ENCODE measurements around the gene FAM83F.

Gene FAM83F

GRCh38 chr22:40028098-40028425 is 33.3 kb downstream of the FAM83F start:
- no peaks in the 10 kb centered on the region; a peak in 1 of 22 replicates for H3K27me3 ChIP-seq
- H3K9ac ChIP-seq: peak overlapping the region in 4 of 11 experiments; percentile 15 to 37 (median 30); a peak in 6 of 22 replicates
- H3K36me3 ChIP-seq: no peaks in the 10 kb centered on the region
- H4K20me1 ChIP-seq: peaks cover 0 to 4% (median 0%) of the 10 kb centered on the region in 11 experiments; a peak in 1 of 22 replicates
- TF ChIP-seq Cebpa-rat (IDR thresholded peaks at IDR 0.05): no peak
- H3K4me3 ChIP-seq: no peak overlapping the region
- peak overlapping the region in 2 of 11 experiments; percentile 11 to 18; a peak in 2 of 22 replicates for H3K27ac ChIP-seq
- peak overlapping the region in 9 of 11 experiments; percentile 47 to 89 (median 81); a peak in 16 of 22 replicates for H3K4me2 ChIP-seq
- no peaks in the 10 kb centered on the region for H3K9me3 ChIP-seq (replicated peaks in 1 of 11)
- peaks cover 0 to 100% (median 93%) of the 10 kb centered on the region in 10 experiments; a peak in 17 of 20 replicates for H3K4me1 ChIP-seq

- Histone ChIP-seq H3K27ac (no peak overlapping the region), H3K9ac (no peak overlapping the region), H3K9me3 (replicated peaks in 1 of 11) (no peaks in the 10 kb centered on the region), H3K4me1 (peaks cover 0 to 97% (median 89%) of the 10 kb centered on the region in 10 experiments; a peak in 17 of 20 replicates), H3K27me3 (no peaks in the 10 kb centered on the region; a peak in 1 of 22 replicates), H4K20me1 (peaks cover 0 to 2% (median 0%) of the 10 kb centered on the region in 11 experiments; a peak in 1 of 22 replicates), H3K4me2 (peak overlapping the region in 8 of 11 experiments; percentile 4 to 89 (median 81); a peak in 9 of 22 replicates), H3K4me3 (no peak overlapping the region), H3K36me3 (no peaks in the 10 kb centered on the region)
- TF ChIP-seq Cebpa-rat (IDR thresholded peaks at IDR 0.05): no peak
Observed at GRCh38 chr22:40029189-40029890, 34.6 kb downstream of the FAM83F start.

- Histone ChIP-seq H3K27me3 (no peaks in the 10 kb centered on the region; a peak in 1 of 22 replicates), H3K27ac (peak overlapping the region in 8 of 11 experiments; percentile 35 to 75 (median 65); a peak in 15 of 22 replicates), H4K20me1 (no peaks in the 10 kb centered on the region), H3K4me3 (no peak overlapping the region), H3K36me3 (no peaks in the 10 kb centered on the region), H3K4me1 (peaks cover 0 to 88% (median 81%) of the 10 kb centered on the region in 10 experiments; a peak in 17 of 20 replicates), H3K4me2 (peak overlapping the region in 9 of 11 experiments; percentile 13 to 81 (median 72); a peak in 16 of 22 replicates), H3K9me3 (replicated peaks in 1 of 11) (no peaks in the 10 kb centered on the region), H3K9ac (peak overlapping the region in 4 of 11 experiments; percentile 27 to 54 (median 42); a peak in 4 of 22 replicates)
- TF ChIP-seq Cebpa-rat (IDR thresholded peaks at IDR 0.05): no peak
Observed at GRCh38 chr22:40030026-40030757, 35.4 kb downstream of the FAM83F start.

- H3K9ac ChIP-seq: peak overlapping the region in 4 of 11 experiments; percentile 27 to 54 (median 42); a peak in 5 of 22 replicates
- peak overlapping the region in 10 of 11 experiments; percentile 22 to 81 (median 71); a peak in 19 of 22 replicates for H3K4me2 ChIP-seq
Observed at GRCh38 chr22:40030758-40031095, 36.0 kb downstream of the FAM83F start.

GRCh38 chr22:40031766-40032470 is 37.2 kb downstream of the FAM83F start:
- Histone ChIP-seq H3K36me3 (no peaks in the 10 kb centered on the region), H3K27me3 (no peaks in the 10 kb centered on the region; a peak in 1 of 22 replicates), H4K20me1 (no peaks in the 10 kb centered on the region), H3K4me2 (peak overlapping the region in 10 of 11 experiments; percentile 22 to 81 (median 71); a peak in 18 of 22 replicates), H3K4me1 (peaks cover 0 to 71% (median 63%) of the 10 kb centered on the region in 10 experiments; a peak in 16 of 20 replicates), H3K4me3 (no peak overlapping the region), H3K9ac (peak overlapping the region in 4 of 11 experiments; percentile 25 to 60 (median 40); a peak in 3 of 22 replicates), H3K9me3 (replicated peaks in 1 of 11) (no peaks in the 10 kb centered on the region), H3K27ac (peak overlapping the region in 7 of 11 experiments; percentile 35 to 75 (median 66); a peak in 8 of 22 replicates)
- no peak for TF ChIP-seq Cebpa-rat (IDR thresholded peaks at IDR 0.05)

More at GRCh38 chr22:40030758-40031095, 36.0 kb downstream of the FAM83F start:
- Histone ChIP-seq H3K27me3 (no peaks in the 10 kb centered on the region; a peak in 1 of 22 replicates), H3K9me3 (replicated peaks in 1 of 11) (no peaks in the 10 kb centered on the region), H3K27ac (peak overlapping the region in 8 of 11 experiments; percentile 35 to 75 (median 65); a peak in 15 of 22 replicates), H3K4me3 (no peak overlapping the region), H4K20me1 (no peaks in the 10 kb centered on the region), H3K36me3 (no peaks in the 10 kb centered on the region), H3K4me1 (peaks cover 0 to 83% (median 75%) of the 10 kb centered on the region in 10 experiments; a peak in 17 of 20 replicates)
- TF ChIP-seq Cebpa-rat (IDR thresholded peaks at IDR 0.05): no peak

- peak overlapping the region in 1 of 11 experiments; percentile 11; a peak in 1 of 22 replicates for H3K9ac ChIP-seq
- H3K4me3 ChIP-seq: no peak overlapping the region
- H3K4me2 ChIP-seq: peak overlapping the region in 7 of 11 experiments; percentile 6 to 79 (median 47); a peak in 12 of 22 replicates
- no peak for TF ChIP-seq Cebpa-rat (IDR thresholded peaks at IDR 0.05)
- H4K20me1 ChIP-seq: no peaks in the 10 kb centered on the region
- peaks cover 0 to 58% (median 45%) of the 10 kb centered on the region in 10 experiments; a peak in 16 of 20 replicates for H3K4me1 ChIP-seq
- no peaks in the 10 kb centered on the region for H3K9me3 ChIP-seq (replicated peaks in 1 of 11)
- H3K27ac ChIP-seq: no peak overlapping the region
- H3K36me3 ChIP-seq: no peaks in the 10 kb centered on the region
- no peaks in the 10 kb centered on the region for H3K27me3 ChIP-seq
Observed at GRCh38 chr22:40033586-40034380, 39.0 kb downstream of the FAM83F start.

GRCh38 chr22:40035351-40035750 is 40.6 kb downstream of the FAM83F start:
- TF ChIP-seq Cebpa-rat (IDR thresholded peaks at IDR 0.05): no peak
- Histone ChIP-seq H3K36me3 (no peaks in the 10 kb centered on the region), H3K4me1 (peaks cover 7 to 58% (median 46%) of the 10 kb centered on the region in 10 experiments), H3K27me3 (no peaks in the 10 kb centered on the region), H4K20me1 (no peaks in the 10 kb centered on the region), H3K9ac (no peak overlapping the region), H3K4me2 (no peak overlapping the region), H3K9me3 (replicated peaks in 1 of 11) (no peaks in the 10 kb centered on the region), H3K27ac (no peak overlapping the region), H3K4me3 (no peak overlapping the region)

GRCh38 chr22:40036126-40036525 is 41.4 kb downstream of the FAM83F start:
- no peak for TF ChIP-seq Cebpa-rat (IDR thresholded peaks at IDR 0.05)
- H3K36me3 ChIP-seq: no peaks in the 10 kb centered on the region

More at GRCh38 chr22:40036126-40036525, 41.4 kb downstream of the FAM83F start:
- Histone ChIP-seq H4K20me1 (no peaks in the 10 kb centered on the region), H3K27ac (no peak overlapping the region), H3K4me2 (no peak overlapping the region), H3K9ac (no peak overlapping the region), H3K4me1 (peaks cover 15 to 58% (median 46%) of the 10 kb centered on the region in 10 experiments), H3K9me3 (replicated peaks in 1 of 11) (no peaks in the 10 kb centered on the region), H3K27me3 (no peaks in the 10 kb centered on the region), H3K4me3 (no peak overlapping the region)
